Endothelial cell (in vitro differentiated cells): ENCODE data around the gene ZNF341. TPM values are rescaled to one million over a fixed set of nuclear protein-coding genes. Genes with fewer than 3 reads are reported as not detected.

Experiments used
- DNase-seq: peaks from one replicate; pipeline ENCODE4 v3.0.0; 2021; ENCODE audit warnings: low spot score
- H3K27ac Mint-ChIP-seq: one replicate; pipeline ENCODE4 v1.8.0; 2021; ENCODE audit warnings: mixed read lengths, inconsistent platforms; ENCODE audit not compliant: unreplicated experiment
- H3K27me3 Mint-ChIP-seq: one replicate; pipeline ENCODE4 v1.8.0; 2021; ENCODE audit warnings: mild to moderate bottlenecking, moderate library complexity, mixed read lengths, inconsistent platforms; ENCODE audit not compliant: unreplicated experiment
- H3K36me3 Mint-ChIP-seq: one replicate; pipeline ENCODE4 v1.8.0; 2021; ENCODE audit warnings: mild to moderate bottlenecking, low read depth, mixed read lengths, inconsistent platforms; ENCODE audit not compliant: unreplicated experiment
- H3K4me1 Mint-ChIP-seq: one replicate; pipeline ENCODE4 v1.8.0; 2021; ENCODE audit warnings: mild to moderate bottlenecking, mixed read lengths, inconsistent platforms; ENCODE audit not compliant: unreplicated experiment
- H3K4me3 Mint-ChIP-seq: one replicate; pipeline ENCODE4 v1.8.0; 2021; ENCODE audit warnings: mild to moderate bottlenecking, mixed read lengths, inconsistent platforms; ENCODE audit not compliant: unreplicated experiment
- H3K9me3 Mint-ChIP-seq: one replicate; pipeline ENCODE4 v1.8.0; 2021; ENCODE audit warnings: mixed read lengths, inconsistent platforms; ENCODE audit not compliant: unreplicated experiment
- CTCF ChIP-seq: fragments of 200-600 bp; sonication (generic); IDR thresholded peaks from one replicate; pipeline ENCODE4 v1.5.0; 2021; ENCODE audit warnings: antibody characterized with exemption; ENCODE audit not compliant: unreplicated experiment
- total RNA-seq: library from RNA; stranded (reverse); fragmentation: NEBNext Ultra II Directional; extraction: Animal tissue kit (Norgen Biotek cat#: 25700); gene quantifications from one replicate; pipeline ENCODE4 v1.2.1, GENCODE V29; 2021; ENCODE audit not compliant: unreplicated experiment

The ZNF341 gene
- total RNA-seq, 1 donor from 2014 or later, result 3.5 TPM

- Mint-ChIP-seq H3K27ac (no peak overlapping the region), H3K36me3 (no peaks in the 10 kb centered on the region), H3K9me3 (no peaks in the 10 kb centered on the region), H3K4me3 (no peak overlapping the region), H3K4me1 (peaks cover 13% of the 10 kb centered on the region), H3K27me3 (peaks cover 4% of the 10 kb centered on the region)
- no peak for TF ChIP-seq CTCF
- no peak for DNase-seq
These were observed 41.8 kb upstream of the ZNF341 start for GRCh38 chr20:33689973-33690372.

- Mint-ChIP-seq H3K4me1 (peaks cover 9% of the 10 kb centered on the region), H3K4me3 (no peak overlapping the region), H3K9me3 (no peaks in the 10 kb centered on the region), H3K36me3 (peaks cover 8% of the 10 kb centered on the region), H3K27me3 (peaks cover 3% of the 10 kb centered on the region), H3K27ac (no peak overlapping the region)
- no peak for DNase-seq
- no peak for TF ChIP-seq CTCF
These were observed 38.5 kb upstream of the ZNF341 start for GRCh38 chr20:33693289-33693688.

GRCh38 chr20:33693741-33694638 lies 37.8 kb upstream of the ZNF341 start:
- H3K27ac Mint-ChIP-seq, result no peak overlapping the region
- H3K9me3 Mint-ChIP-seq, result no peaks in the 10 kb centered on the region
- peaks cover 9% of the 10 kb centered on the region for H3K4me1 Mint-ChIP-seq
- H3K36me3 Mint-ChIP-seq, result peaks cover 8% of the 10 kb centered on the region
- no peak for TF ChIP-seq CTCF
- peaks cover 3% of the 10 kb centered on the region for H3K27me3 Mint-ChIP-seq
- no peak for DNase-seq
- H3K4me3 Mint-ChIP-seq, result no peak overlapping the region

- Mint-ChIP-seq H3K9me3 (no peaks in the 10 kb centered on the region), H3K4me3 (no peak overlapping the region), H3K27ac (no peak overlapping the region), H3K4me1 (peaks cover 9% of the 10 kb centered on the region), H3K27me3 (peaks cover 3% of the 10 kb centered on the region), H3K36me3 (peaks cover 8% of the 10 kb centered on the region)
- TF ChIP-seq CTCF, result no peak
- no peak for DNase-seq
These were observed 37.2 kb upstream of the ZNF341 start for GRCh38 chr20:33694639-33695012.

GRCh38 chr20:33696448-33696847 lies 35.3 kb upstream of the ZNF341 start:
- TF ChIP-seq CTCF, result no peak
- no peak overlapping the region for H3K4me3 Mint-ChIP-seq
- peaks cover 7% of the 10 kb centered on the region for H3K4me1 Mint-ChIP-seq
- H3K9me3 Mint-ChIP-seq, result no peaks in the 10 kb centered on the region
- H3K27me3 Mint-ChIP-seq, result peaks cover 2% of the 10 kb centered on the region
- DNase-seq, result no peak
- peaks cover 8% of the 10 kb centered on the region for H3K36me3 Mint-ChIP-seq
- no peak overlapping the region for H3K27ac Mint-ChIP-seq
